ENCODE measurements around the gene SMIM35. TPM values are rescaled to one million over a fixed set of nuclear protein-coding genes. Genes with fewer than 3 reads are reported as not detected.

Gene SMIM35
- total and polyA plus RNA-seq, 2 of the 13 experiments (the other 11 are each of a cell fraction or from before 2014, with no cell fraction given), result not detected

DNA sequence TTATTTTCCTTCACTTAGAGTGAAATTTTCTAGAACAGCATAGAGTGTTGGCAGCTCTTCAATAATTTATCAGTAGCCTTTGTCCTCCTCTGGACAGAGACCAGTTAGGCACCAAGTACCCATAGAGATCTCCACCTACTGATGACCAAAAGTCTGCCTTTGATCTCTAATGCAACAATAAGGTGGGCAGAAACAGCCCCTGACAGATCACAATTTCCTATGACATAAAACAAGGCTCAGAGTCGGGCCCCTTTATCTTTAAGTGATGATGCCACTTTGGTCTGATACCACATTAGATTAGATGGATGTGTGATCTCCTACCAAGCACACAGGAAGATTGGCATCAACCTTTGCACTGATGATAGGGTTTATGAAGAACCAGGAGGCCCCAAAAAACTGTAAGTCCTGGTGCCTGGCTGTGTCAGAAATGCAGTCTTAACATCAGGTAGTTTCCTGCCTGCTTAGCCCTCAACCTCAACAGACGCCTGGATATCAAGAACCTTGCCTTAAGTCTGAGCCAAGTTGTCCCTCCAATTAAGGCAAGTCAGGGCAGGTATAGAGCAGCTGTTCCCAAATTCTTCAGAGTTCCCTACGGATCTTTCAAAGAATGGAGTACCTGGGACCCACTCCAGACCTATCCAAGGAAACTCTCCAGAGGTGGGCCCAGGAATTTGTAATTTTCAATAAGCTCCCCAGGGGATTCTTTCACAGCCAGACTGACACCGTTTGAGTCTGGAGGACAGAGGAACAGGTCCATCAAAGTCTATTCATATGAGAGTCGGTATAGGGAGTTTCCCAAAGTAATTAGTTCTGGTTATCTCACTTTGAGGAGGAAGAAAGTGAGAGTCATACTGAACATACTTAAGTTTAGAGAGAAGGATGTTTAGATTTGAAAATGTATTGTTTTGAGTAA lies 40.5 kb downstream of the SMIM35 start:
- H3K27me3 ChIP-seq (ENCODE audit: control insufficient read depth in 1 of 2, insufficient read depth in 2 of 2, low read length in 2 of 2), result peaks cover 0 to 14% of the 10 kb centered on the region in 2 experiments; a peak in 1 of 5 replicates
- 4% methylated on average over 4 of the region's 5 CpGs for WGBS (ENCODE audit: low lambda C conversion rate)
- ATAC-seq, result no peak
- in situ Hi-C loops (cut with HindIII; ENCODE audit: extremely low pct_ligation_motif_present, low pct_unique_long_range_greater_than_20kb), result no loop called here
- DNase-seq (ENCODE audit: low spot score), result no peak
- H4K20me1 ChIP-seq (ENCODE audit: insufficient read depth, low read length), result no peaks in the 10 kb centered on the region
- intact Hi-C loops (cut with micrococcal nuclease; ENCODE audit: unreplicated experiment), result no loop called here
- no peak for TF ChIP-seq EP300 (IDR thresholded peaks at IDR 0.05; ENCODE audit: low read depth in 2 of 2, low read length in 2 of 2)
- TF ChIP-seq EP300 (CRISPR knock-in tag; IDR thresholded peaks at IDR 0.05; ENCODE audit: borderline replicate concordance), result no peak
- no peak for TF ChIP-seq ZBTB46 (CRISPR knock-in tag; IDR thresholded peaks at IDR 0.05; ENCODE audit: borderline replicate concordance)
- TF ChIP-seq SOX6 (IDR thresholded peaks at IDR 0.05), result no peak
- no peak for TF ChIP-seq SOX6 (CRISPR knock-in tag; IDR thresholded peaks at IDR 0.05)
- TF ChIP-seq, protein P1, sequence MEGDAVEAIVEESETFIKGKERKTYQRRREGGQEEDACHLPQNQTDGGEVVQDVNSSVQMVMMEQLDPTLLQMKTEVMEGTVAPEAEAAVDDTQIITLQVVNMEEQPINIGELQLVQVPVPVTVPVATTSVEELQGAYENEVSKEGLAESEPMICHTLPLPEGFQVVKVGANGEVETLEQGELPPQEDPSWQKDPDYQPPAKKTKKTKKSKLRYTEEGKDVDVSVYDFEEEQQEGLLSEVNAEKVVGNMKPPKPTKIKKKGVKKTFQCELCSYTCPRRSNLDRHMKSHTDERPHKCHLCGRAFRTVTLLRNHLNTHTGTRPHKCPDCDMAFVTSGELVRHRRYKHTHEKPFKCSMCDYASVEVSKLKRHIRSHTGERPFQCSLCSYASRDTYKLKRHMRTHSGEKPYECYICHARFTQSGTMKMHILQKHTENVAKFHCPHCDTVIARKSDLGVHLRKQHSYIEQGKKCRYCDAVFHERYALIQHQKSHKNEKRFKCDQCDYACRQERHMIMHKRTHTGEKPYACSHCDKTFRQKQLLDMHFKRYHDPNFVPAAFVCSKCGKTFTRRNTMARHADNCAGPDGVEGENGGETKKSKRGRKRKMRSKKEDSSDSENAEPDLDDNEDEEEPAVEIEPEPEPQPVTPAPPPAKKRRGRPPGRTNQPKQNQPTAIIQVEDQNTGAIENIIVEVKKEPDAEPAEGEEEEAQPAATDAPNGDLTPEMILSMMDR (CRISPR knock-in tag; IDR thresholded peaks at IDR 0.05), result no peak
- TF ChIP-seq ZFP36L2 (CRISPR knock-in tag; IDR thresholded peaks at IDR 0.05), result no peak
- TF ChIP-seq ZC3H4 (CRISPR knock-in tag; IDR thresholded peaks at IDR 0.05; ENCODE audit: borderline replicate concordance), result no peak
- TF ChIP-seq ZFP90 (CRISPR knock-in tag; IDR thresholded peaks at IDR 0.05; ENCODE audit: borderline replicate concordance), result no peak
- TF ChIP-seq LCORL (IDR thresholded peaks at IDR 0.05), result no peak
- TF ChIP-seq LCORL (CRISPR knock-in tag; IDR thresholded peaks at IDR 0.05), result no peak
- TF ChIP-seq MEF2D (CRISPR knock-in tag; IDR thresholded peaks at IDR 0.05), result no peak
- no peak for TF ChIP-seq ZNF138 (CRISPR knock-in tag; IDR thresholded peaks at IDR 0.05; ENCODE audit: low read depth)
- TF ChIP-seq TBL1XR1 (IDR thresholded peaks at IDR 0.05; ENCODE audit: borderline replicate concordance, low read length, partially characterized antibody), result no peak
- no peak for TF ChIP-seq CENPX (CRISPR knock-in tag; IDR thresholded peaks at IDR 0.05)
- TF ChIP-seq ZNF883 (CRISPR knock-in tag; IDR thresholded peaks at IDR 0.05; ENCODE audit: not compliant biosample characterization), result no peak
- no peak for TF ChIP-seq U2AF1 (optimal IDR thresholded peaks at IDR 0.05; ENCODE audit: low read depth, low read length)
- no peak for TF ChIP-seq SIX4 (CRISPR knock-in tag; IDR thresholded peaks at IDR 0.05)
- TF ChIP-seq POGZ (CRISPR knock-in tag; IDR thresholded peaks at IDR 0.05), result no peak
- TF ChIP-seq, protein P2, sequence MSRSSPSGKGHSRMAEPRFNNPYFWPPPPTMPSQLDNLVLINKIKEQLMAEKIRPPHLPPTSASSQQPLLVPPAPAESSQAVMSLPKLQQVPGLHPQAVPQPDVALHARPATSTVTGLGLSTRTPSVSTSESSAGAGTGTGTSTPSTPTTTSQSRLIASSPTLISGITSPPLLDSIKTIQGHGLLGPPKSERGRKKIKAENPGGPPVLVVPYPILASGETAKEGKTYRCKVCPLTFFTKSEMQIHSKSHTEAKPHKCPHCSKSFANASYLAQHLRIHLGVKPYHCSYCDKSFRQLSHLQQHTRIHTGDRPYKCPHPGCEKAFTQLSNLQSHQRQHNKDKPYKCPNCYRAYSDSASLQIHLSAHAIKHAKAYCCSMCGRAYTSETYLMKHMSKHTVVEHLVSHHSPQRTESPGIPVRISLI (CRISPR knock-in tag; IDR thresholded peaks at IDR 0.05; ENCODE audit: borderline replicate concordance), result no peak
- H2AFZ ChIP-seq (ENCODE audit: low read length), result no peak overlapping the region
- no peak overlapping the region for H3K4me2 ChIP-seq (ENCODE audit: low read depth, low read length)
- H3K4me1 ChIP-seq (ENCODE audit: insufficient read depth, low read length), result no peaks in the 10 kb centered on the region
- BruUV-seq (replicated peaks), result no TSS peak
- no peak overlapping the region for H3K27ac ChIP-seq (ENCODE audit: extremely low read length, insufficient read depth, low read length)
- ChIA-PET POLR2A (no interaction called here), CTCF (ENCODE audit: low intra/inter-chr PET ratio, low total read pairs) (no interaction called here)
- no peaks in the 10 kb centered on the region for H3K79me2 ChIP-seq (ENCODE audit: insufficient read depth, low read length)
- H3K36me3 ChIP-seq (replicated peaks in 1 of 2; ENCODE audit: control insufficient read depth in 1 of 2, insufficient read depth in 2 of 2, low read length in 2 of 2), result no peaks in the 10 kb centered on the region
- no peak overlapping the region for H3K4me3 ChIP-seq (replicated peaks in 1 of 3; ENCODE audit: insufficient read depth in 1 of 3, low read depth in 2 of 3, low read length in 3 of 3)
- FAIRE-seq, result no peak
- H3K9ac ChIP-seq (ENCODE audit: insufficient read depth, low read depth, low read length), result no peak overlapping the region
- no peaks in the 10 kb centered on the region for H3K9me3 ChIP-seq (ENCODE audit: low read length)
